AG04449 (cell line): ENCODE data around the gene AOPEP.

Experiments
- CTCF ChIA-PET: fragments of 350-600 bp; formaldehyde crosslinking; extraction: SDS; loops from one replicate; lab custom pipeline; 2021; ENCODE audit warnings: antibody characterized with exemption; lab: Yijun Ruan, JAX
- POLR2A ChIA-PET: fragments of 400-600, 350-600 bp; formaldehyde crosslinking; extraction: SDS; loops from one replicate; lab custom pipeline; 2020; ENCODE audit warnings: antibody characterized with exemption, inconsistent platforms; lab: Yijun Ruan, JAX
- DNase-seq: peaks from one replicate; pipeline ENCODE4 v3.0.0-alpha.2; 2010; ENCODE audit warnings: low read depth, low spot score
- H3K4me3 ChIP-seq: 2 replicates; pipeline ENCODE4 v1.5.1; 2011; ENCODE audit warnings: low read depth, mild to moderate bottlenecking, control low read depth, low read length
- CTCF ChIP-seq: IDR thresholded peaks from one replicate; pipeline ENCODE4 v1.5.1; 2011; ENCODE audit warnings: mild to moderate bottlenecking, moderate library complexity, low read length, control low read depth, inconsistent platforms; ENCODE audit not compliant: insufficient read depth; ENCODE audit errors: missing control alignments

AOPEP gene

GRCh38 chr9:94807556-94807955 is 81.1 kb downstream of the AOPEP start:
- CTCF ChIA-PET, result no interaction called here
- no peak for TF ChIP-seq CTCF
- no peak for DNase-seq
- H3K4me3 ChIP-seq, result no peak overlapping the region
- POLR2A ChIA-PET, result no interaction called here

- ChIA-PET CTCF (interaction anchor here (2.1 kb wide), 1 partner anchor 8 kb away, joined by 10 read pairs; no protein-coding TSS in a partner anchor), POLR2A (interaction anchor here (0.6 kb wide), 1 partner anchor 72 kb away, joined by 4 read pairs; no protein-coding TSS in a partner anchor)
- TF ChIP-seq CTCF, result no peak
- DNase-seq, result no peak
- no peak overlapping the region for H3K4me3 ChIP-seq
Measured at GRCh38 chr9:94808926-94809700, 82.6 kb downstream of the AOPEP start.

DNA sequence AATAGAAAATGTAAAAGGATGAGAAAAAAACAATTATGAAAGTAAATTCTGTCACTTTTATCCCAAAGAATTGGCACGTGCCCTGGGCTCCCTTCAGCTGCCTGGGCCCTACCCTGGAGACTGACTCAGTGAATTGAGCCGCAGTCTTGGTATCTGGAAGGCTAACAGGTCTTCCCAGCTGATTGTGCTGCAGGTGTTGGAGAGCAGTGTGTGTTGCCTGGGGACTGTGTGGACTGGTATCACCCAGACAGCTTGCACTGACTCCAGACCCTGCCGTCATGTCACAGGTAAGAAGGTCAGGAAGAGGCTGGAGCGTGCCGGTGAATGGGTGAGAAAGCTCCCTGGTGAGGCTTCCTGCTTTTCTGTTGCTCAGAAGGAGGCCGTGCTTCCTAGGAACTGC is 83.3 kb downstream of the AOPEP start:
- no peak overlapping the region for H3K4me3 ChIP-seq
- DNase-seq, result no peak
- ChIA-PET POLR2A (interaction anchor here (0.6 kb wide), 1 partner anchor 71 kb away, joined by 4 read pairs; no protein-coding TSS in a partner anchor), CTCF (interaction anchor here (2.1 kb wide), 1 partner anchor 9 kb away, joined by 10 read pairs; no protein-coding TSS in a partner anchor)
- TF ChIP-seq CTCF, result no peak

DNA sequence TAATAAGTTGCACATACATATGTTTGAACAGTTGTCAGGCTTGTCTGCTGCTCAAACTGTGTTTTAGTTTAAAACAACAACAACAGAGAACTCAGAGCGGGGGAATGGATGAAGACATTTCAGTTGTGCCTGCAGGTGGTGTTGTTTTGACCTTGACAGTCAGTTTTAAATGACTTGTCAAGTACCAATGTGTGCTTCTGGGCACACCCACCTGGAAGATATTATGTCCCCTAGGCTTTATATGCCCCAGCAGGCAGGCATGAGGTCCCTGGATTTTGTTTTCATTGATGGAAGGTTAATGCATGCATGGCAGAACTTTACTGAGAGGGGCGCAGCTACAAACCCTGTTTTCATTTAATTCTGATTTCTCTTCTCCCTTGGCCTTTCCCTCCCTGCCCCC is 84.6 kb downstream of the AOPEP start:
- no peak for TF ChIP-seq CTCF
- ChIA-PET POLR2A (no interaction called here), CTCF (interaction anchor here (0.9 to 2.1 kb wide), 2 partner anchors 10 to 11 kb away, joined by 3 to 10 read pairs; no protein-coding TSS in a partner anchor)
- no peak for DNase-seq
- no peak overlapping the region for H3K4me3 ChIP-seq

GRCh38 chr9:94812343-94812742 is 85.8 kb downstream of the AOPEP start:
- CTCF ChIA-PET, result interaction anchor here (0.7 to 1.6 kb wide), 4 partner anchors 10 to 30 kb away, joined by 3 to 4 read pairs (median 4); no protein-coding TSS in a partner anchor
- DNase-seq, result peak; percentile 63
- no peak for TF ChIP-seq CTCF
- POLR2A ChIA-PET, result interaction anchor here (1.5 kb wide), 1 partner anchor 101 kb away, joined by 5 read pairs; no protein-coding TSS in a partner anchor
- H3K4me3 ChIP-seq, result no peak overlapping the region

DNA sequence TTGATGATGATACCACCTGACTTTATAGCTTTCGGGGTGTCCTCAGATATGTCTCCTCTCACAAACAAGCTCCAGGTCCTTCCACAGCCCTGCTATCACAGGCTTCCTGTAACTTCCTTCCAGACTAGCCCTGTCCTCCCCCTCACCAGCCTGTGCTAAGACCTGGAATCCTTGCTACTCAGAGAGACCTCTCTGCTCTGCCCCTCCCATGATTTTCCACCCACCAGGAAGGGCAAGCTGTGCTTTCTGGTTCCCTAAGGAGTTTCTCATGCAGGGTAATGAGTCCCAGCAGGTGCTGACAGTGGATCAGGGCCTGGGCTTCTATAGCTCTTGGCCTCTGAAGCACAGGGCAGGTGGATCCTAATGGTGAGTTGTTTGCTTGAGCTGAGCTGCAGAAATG is 86.9 kb downstream of the AOPEP start:
- CTCF ChIA-PET, result interaction anchor here (0.6 to 1.6 kb wide), 5 partner anchors 10 to 53 kb away, joined by 3 to 4 read pairs (median 3); no protein-coding TSS in a partner anchor
- DNase-seq, result no peak
- no peak overlapping the region for H3K4me3 ChIP-seq
- POLR2A ChIA-PET, result interaction anchor here (0.5 to 1.5 kb wide), 3 partner anchors 12 to 230 kb away, joined by 3 to 5 read pairs (median 3); no protein-coding TSS in a partner anchor
- no peak for TF ChIP-seq CTCF
